ENCODE results near the gene SLC25A47. TPM values are rescaled to one million over a fixed set of nuclear protein-coding genes. Genes with fewer than 3 reads are reported as not detected.

The SLC25A47 gene
- total RNA-seq, 4 donors from 2014 or later: not detected

- Histone ChIP-seq H3K4me3 (replicated peaks in 1 of 3) (no peak overlapping the region), H3K9me3 (no peaks in the 10 kb centered on the region), H3K36me3 (peaks cover 8 to 14% of the 10 kb centered on the region in 2 donors), H3K27ac (no peak overlapping the region), H3K27me3 (no peaks in the 10 kb centered on the region), H3K4me1 (peaks cover 0 to 7% of the 10 kb centered on the region in 2 donors)
- intact Hi-C loops (cut with DNase I): no loop called here
- 87 to 100% methylated on average over 3 to 6 of the region's 8 CpGs for WGBS, 2 donors
- no peak for DNase-seq
- no peak for TF ChIP-seq POLR2A (IDR thresholded peaks at IDR 0.05)
- TF ChIP-seq, protein P1, sequence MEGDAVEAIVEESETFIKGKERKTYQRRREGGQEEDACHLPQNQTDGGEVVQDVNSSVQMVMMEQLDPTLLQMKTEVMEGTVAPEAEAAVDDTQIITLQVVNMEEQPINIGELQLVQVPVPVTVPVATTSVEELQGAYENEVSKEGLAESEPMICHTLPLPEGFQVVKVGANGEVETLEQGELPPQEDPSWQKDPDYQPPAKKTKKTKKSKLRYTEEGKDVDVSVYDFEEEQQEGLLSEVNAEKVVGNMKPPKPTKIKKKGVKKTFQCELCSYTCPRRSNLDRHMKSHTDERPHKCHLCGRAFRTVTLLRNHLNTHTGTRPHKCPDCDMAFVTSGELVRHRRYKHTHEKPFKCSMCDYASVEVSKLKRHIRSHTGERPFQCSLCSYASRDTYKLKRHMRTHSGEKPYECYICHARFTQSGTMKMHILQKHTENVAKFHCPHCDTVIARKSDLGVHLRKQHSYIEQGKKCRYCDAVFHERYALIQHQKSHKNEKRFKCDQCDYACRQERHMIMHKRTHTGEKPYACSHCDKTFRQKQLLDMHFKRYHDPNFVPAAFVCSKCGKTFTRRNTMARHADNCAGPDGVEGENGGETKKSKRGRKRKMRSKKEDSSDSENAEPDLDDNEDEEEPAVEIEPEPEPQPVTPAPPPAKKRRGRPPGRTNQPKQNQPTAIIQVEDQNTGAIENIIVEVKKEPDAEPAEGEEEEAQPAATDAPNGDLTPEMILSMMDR (IDR thresholded peaks at IDR 0.05): no peak
Measured at GRCh38 chr14:100332797-100333196, 9.7 kb downstream of the SLC25A47 start.

- peaks cover 0 to 7% of the 10 kb centered on the region in 2 donors for H3K4me1 ChIP-seq
- WGBS, 2 donors: 93 to 97% methylated on average over 6 to 8 of the region's 8 CpGs
Measured at GRCh38 chr14:100333311-100333710, 10.2 kb downstream of the SLC25A47 start.

DNA sequence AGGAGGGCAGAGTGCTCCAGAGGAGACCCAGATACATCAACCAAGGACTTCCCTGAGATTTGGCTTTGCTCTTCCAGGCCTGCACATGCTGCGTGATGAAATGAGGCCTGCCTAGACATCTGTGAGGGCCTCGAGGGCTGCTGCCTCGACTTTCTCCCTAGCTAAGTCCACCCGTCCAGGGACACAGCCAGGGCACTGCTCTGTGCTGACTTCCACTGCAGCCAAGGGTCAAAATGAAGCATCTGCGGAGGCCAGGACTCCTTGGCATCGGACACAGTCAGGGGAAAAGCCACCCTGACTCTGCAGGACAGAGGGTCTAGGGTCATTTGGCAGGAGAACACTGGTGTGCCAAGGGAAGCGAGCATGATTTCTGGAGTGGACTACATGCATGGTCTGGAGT, 10.7 kb downstream of the SLC25A47 start:
- no peak for TF ChIP-seq POLR2A (IDR thresholded peaks at IDR 0.05)
- TF ChIP-seq, protein P1 (IDR thresholded peaks at IDR 0.05): no peak

More at GRCh38 chr14:100333311-100333710, 10.2 kb downstream of the SLC25A47 start:
- Histone ChIP-seq H3K4me3 (replicated peaks in 1 of 3) (no peak overlapping the region), H3K27ac (no peak overlapping the region), H3K9me3 (no peaks in the 10 kb centered on the region), H3K27me3 (no peaks in the 10 kb centered on the region), H3K36me3 (peaks cover 8 to 16% of the 10 kb centered on the region in 2 donors)
- no peak for DNase-seq
- intact Hi-C loops (cut with DNase I): no loop called here
- TF ChIP-seq, protein P1 (IDR thresholded peaks at IDR 0.05): no peak
- TF ChIP-seq POLR2A (IDR thresholded peaks at IDR 0.05): no peak

GRCh38 chr14:100334904-100335303, 11.8 kb downstream of the SLC25A47 start:
- H3K36me3 ChIP-seq: peaks cover 10 to 21% of the 10 kb centered on the region in 2 donors
- H3K9me3 ChIP-seq: no peaks in the 10 kb centered on the region
- DNase-seq: no peak
- TF ChIP-seq, protein P1 (IDR thresholded peaks at IDR 0.05): no peak
- no peak for TF ChIP-seq POLR2A (IDR thresholded peaks at IDR 0.05)
- H3K27ac ChIP-seq: no peak overlapping the region
- intact Hi-C loops (cut with DNase I): no loop called here
- 85 to 93% methylated on average over 11 to 12 of the region's 12 CpGs for WGBS, 2 donors
- no peaks in the 10 kb centered on the region for H3K27me3 ChIP-seq
- no peak overlapping the region for H3K4me3 ChIP-seq (replicated peaks in 1 of 3)
- peaks cover 0 to 7% of the 10 kb centered on the region in 2 donors for H3K4me1 ChIP-seq

More for the DNA sequence above, 10.7 kb downstream of the SLC25A47 start:
- intact Hi-C loops (cut with DNase I): no loop called here
- H3K36me3 ChIP-seq: peaks cover 10 to 16% of the 10 kb centered on the region in 2 donors
- 54 to 62% methylated on average over 7 of the region's 7 CpGs for WGBS, 2 donors
- H3K27ac ChIP-seq: peak overlapping the region in 1 of 3 donors; percentile 17
- no peaks in the 10 kb centered on the region for H3K9me3 ChIP-seq
- no peaks in the 10 kb centered on the region for H3K27me3 ChIP-seq
- DNase-seq: peak in 1 of 2 donors; percentile 36
- H3K4me3 ChIP-seq (replicated peaks in 1 of 3): no peak overlapping the region
- H3K4me1 ChIP-seq: peaks cover 0 to 7% of the 10 kb centered on the region in 2 donors

DNA sequence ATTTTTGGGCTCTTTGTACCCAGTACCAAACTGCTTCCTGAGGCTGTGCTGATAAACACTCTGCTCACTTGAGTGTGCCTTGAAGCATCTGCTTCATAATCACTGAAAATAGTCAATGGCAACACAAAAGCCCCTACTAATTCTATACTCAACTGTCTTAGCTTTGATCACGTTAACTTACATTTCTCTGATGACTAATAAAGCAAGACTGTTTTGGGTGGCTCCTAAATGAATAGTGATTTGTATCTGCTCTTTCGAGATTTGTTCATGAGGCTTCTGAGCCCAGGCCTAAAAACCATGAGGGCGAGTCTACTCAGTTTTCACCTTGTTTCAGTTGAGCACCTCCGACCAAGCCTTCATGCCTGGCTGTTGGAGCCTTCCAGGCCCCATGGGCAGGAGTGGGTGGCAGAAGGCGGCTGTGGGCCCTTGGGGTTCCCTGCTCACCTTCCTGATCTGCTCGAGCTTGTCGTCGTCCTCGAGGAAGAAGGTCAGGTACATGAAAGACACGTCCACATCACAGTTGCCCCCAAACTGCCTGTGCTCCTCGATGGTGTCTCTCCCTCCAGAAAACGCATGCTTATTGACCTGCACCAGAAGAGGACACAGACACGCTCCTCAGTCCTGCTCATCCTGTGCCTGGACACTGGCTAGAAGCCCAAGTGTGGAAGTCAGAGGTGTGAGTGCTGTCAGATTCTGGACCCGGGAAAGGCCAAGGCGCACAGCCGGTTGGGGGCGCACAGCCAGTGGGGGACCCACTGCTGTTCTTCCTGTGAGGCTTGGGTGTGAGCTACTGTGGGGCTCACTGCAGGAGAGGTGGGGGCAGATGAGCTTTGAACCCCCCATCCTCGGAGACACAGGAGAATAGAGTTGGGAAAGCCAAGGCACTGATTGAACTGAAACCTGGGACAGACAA, 13.7 kb downstream of the SLC25A47 start:
- Histone ChIP-seq H3K9me3 (no peaks in the 10 kb centered on the region), H3K27ac (no peak overlapping the region), H3K4me1 (peaks cover 0 to 15% of the 10 kb centered on the region in 2 donors), H3K4me3 (replicated peaks in 1 of 3) (no peak overlapping the region), H3K27me3 (no peaks in the 10 kb centered on the region), H3K36me3 (peaks cover 10 to 21% of the 10 kb centered on the region in 2 donors)
- TF ChIP-seq POLR2A (IDR thresholded peaks at IDR 0.05): no peak
- intact Hi-C loops (cut with DNase I): no loop called here
- DNase-seq: no peak
- 94 to 96% methylated on average over 17 of the region's 18 CpGs for WGBS, 2 donors
